GM12892 (cell line): ENCODE results near the gene PKDCC.
"Not testable (repeated sequence)": the region's sequence is repeated elsewhere in the genome, so short reads cannot be mapped to it uniquely, and the experiment has no call there.

Experiments
- DNase-seq: peaks from one replicate; pipeline ENCODE4 v3.0.0; 2011; ENCODE audit not compliant: insufficient read length
- FAIRE-seq: peaks from 2 replicates; lab custom pipeline; 2011; peaks lifted over from hg19 to GRCh38; lab: Jason Lieb, UNC
- POLR2A ChIP-seq: IDR thresholded peaks from 2 replicates; pipeline ENCODE4 v1.6.1; 2011; ENCODE audit warnings: low read depth, low read length, control low read depth
- POLR2AphosphoS5 ChIP-seq: IDR thresholded peaks from 2 replicates; pipeline ENCODE4 v1.6.1; 2011; ENCODE audit warnings: low read depth, low read length, control low read depth
- TAF1 ChIP-seq: IDR thresholded peaks from 2 replicates; pipeline ENCODE4 v1.6.1; 2011; ENCODE audit warnings: low read depth, mild to moderate bottlenecking, control low read depth, low read length, borderline replicate concordance

The PKDCC gene

GRCh38 chr2:42076357-42077225, 28.8 kb downstream of the PKDCC start:
- TF ChIP-seq TAF1 (no peak), POLR2AphosphoS5 (no peak), POLR2A (no peak)
- DNase-seq: no peak
- no peak for FAIRE-seq

- FAIRE-seq: no peak
- TF ChIP-seq POLR2A (no peak), TAF1 (no peak), POLR2AphosphoS5 (no peak)
- DNase-seq: no peak
Measured at GRCh38 chr2:42077343-42077742, 29.5 kb downstream of the PKDCC start.

GRCh38 chr2:42079737-42080287, 32.0 kb downstream of the PKDCC start:
- FAIRE-seq: no peak
- DNase-seq: no peak
- TF ChIP-seq POLR2A (no peak), POLR2AphosphoS5 (no peak), TAF1 (no peak)

- not testable (repeated sequence) for FAIRE-seq
Measured at GRCh38 chr2:42081151-42081550, 33.3 kb downstream of the PKDCC start.

GRCh38 chr2:42082016-42082415, 34.2 kb downstream of the PKDCC start:
- TF ChIP-seq POLR2A: no peak
- no peak for TF ChIP-seq TAF1
- no peak for TF ChIP-seq POLR2AphosphoS5
- no peak for DNase-seq
- FAIRE-seq: no peak

More at GRCh38 chr2:42081151-42081550, 33.3 kb downstream of the PKDCC start:
- DNase-seq: not testable (repeated sequence)

GRCh38 chr2:42084231-42084671, 36.4 kb downstream of the PKDCC start:
- DNase-seq (no peak), FAIRE-seq (no peak)
- no peak for TF ChIP-seq POLR2AphosphoS5
- no peak for TF ChIP-seq TAF1

GRCh38 chr2:42085070-42085469, 37.2 kb downstream of the PKDCC start:
- not testable (repeated sequence) for DNase-seq

GRCh38 chr2:42085706-42086487, 38.1 kb downstream of the PKDCC start:
- no peak for FAIRE-seq
- TF ChIP-seq POLR2A (no peak), TAF1 (no peak), POLR2AphosphoS5 (no peak)

More at GRCh38 chr2:42085070-42085469, 37.2 kb downstream of the PKDCC start:
- not testable (repeated sequence) for FAIRE-seq

GRCh38 chr2:42086500-42086953, 38.7 kb downstream of the PKDCC start:
- FAIRE-seq (peak; percentile 78), DNase-seq (no peak)
- TF ChIP-seq POLR2A (no peak), POLR2AphosphoS5 (no peak), TAF1 (no peak)

More at GRCh38 chr2:42085706-42086487, 38.1 kb downstream of the PKDCC start:
- DNase-seq: no peak

- DNase-seq: no peak
- FAIRE-seq: no peak
- TF ChIP-seq POLR2AphosphoS5 (no peak), POLR2A (no peak), TAF1 (no peak)
Measured at GRCh38 chr2:42087137-42087856, 39.5 kb downstream of the PKDCC start.

GRCh38 chr2:42087857-42088195, 40.0 kb downstream of the PKDCC start:
- no peak for FAIRE-seq
- no peak for DNase-seq
- TF ChIP-seq POLR2A: no peak
